ENCODE data around the gene P4HA3.

DNA sequence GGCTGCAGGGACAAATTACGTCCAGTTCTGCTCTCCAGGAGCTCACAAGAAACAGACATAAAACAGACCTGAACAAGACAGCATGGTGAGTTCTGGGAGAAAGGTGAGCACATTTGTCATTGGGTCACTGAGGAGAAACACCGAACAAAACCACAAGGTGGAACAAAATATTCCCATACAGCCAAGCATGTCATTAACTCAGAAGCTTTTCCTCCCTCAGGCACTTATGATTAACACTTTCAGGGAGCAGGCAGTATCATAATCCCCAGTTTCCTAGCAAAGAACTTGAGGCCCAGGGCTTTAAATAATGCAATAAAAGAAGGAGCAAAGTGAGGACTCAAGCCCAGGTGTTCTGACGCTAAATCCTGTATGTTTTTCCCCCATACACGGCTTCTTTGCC is 43.0 kb downstream of the P4HA3 start:
- TF ChIP-seq, protein P1, sequence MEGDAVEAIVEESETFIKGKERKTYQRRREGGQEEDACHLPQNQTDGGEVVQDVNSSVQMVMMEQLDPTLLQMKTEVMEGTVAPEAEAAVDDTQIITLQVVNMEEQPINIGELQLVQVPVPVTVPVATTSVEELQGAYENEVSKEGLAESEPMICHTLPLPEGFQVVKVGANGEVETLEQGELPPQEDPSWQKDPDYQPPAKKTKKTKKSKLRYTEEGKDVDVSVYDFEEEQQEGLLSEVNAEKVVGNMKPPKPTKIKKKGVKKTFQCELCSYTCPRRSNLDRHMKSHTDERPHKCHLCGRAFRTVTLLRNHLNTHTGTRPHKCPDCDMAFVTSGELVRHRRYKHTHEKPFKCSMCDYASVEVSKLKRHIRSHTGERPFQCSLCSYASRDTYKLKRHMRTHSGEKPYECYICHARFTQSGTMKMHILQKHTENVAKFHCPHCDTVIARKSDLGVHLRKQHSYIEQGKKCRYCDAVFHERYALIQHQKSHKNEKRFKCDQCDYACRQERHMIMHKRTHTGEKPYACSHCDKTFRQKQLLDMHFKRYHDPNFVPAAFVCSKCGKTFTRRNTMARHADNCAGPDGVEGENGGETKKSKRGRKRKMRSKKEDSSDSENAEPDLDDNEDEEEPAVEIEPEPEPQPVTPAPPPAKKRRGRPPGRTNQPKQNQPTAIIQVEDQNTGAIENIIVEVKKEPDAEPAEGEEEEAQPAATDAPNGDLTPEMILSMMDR (IDR thresholded peaks at IDR 0.05; ENCODE audit: insufficient read depth, low read length, poor library complexity, severe bottlenecking), result no peak
- TF ChIP-seq EZH2phosphoT487 (conservative IDR thresholded peaks at IDR 0.05; ENCODE audit: low read length), result no peak
